ENCODE data around the gene DCP1B.

The DCP1B gene

GRCh38 chr12:2039034-2039433, 34.8 kb upstream of the DCP1B start:
- no peak overlapping the region for H3K4me3 ChIP-seq (replicated peaks; ENCODE audit: low read depth, low read length)
- H3K36me3 ChIP-seq (ENCODE audit: control insufficient read depth, insufficient read depth, low read length), result no peaks in the 10 kb centered on the region
- no peak for DNase-seq (ENCODE audit: extremely low read depth, insufficient read length)
- TF ChIP-seq CTCF (IDR thresholded peaks at IDR 0.05; ENCODE audit: insufficient read depth, low read length, poor library complexity, severe bottlenecking), result no peak
- no peaks in the 10 kb centered on the region; the same call in 1 of the 2 replicates for H3K27me3 ChIP-seq (replicated peaks; ENCODE audit: control insufficient read depth, insufficient read depth, low read length)

- no peaks in the 10 kb centered on the region; the same call in 1 of the 2 replicates for H3K27me3 ChIP-seq (replicated peaks; ENCODE audit: control insufficient read depth, insufficient read depth, low read length)
- DNase-seq (ENCODE audit: extremely low read depth, insufficient read length), result no peak
- TF ChIP-seq CTCF (IDR thresholded peaks at IDR 0.05; ENCODE audit: insufficient read depth, low read length, poor library complexity, severe bottlenecking), result no peak
- H3K4me3 ChIP-seq (replicated peaks; ENCODE audit: low read depth, low read length), result peak overlapping the region; percentile 42
- H3K36me3 ChIP-seq (ENCODE audit: control insufficient read depth, insufficient read depth, low read length), result no peaks in the 10 kb centered on the region
These were observed 31.3 kb upstream of the DCP1B start for GRCh38 chr12:2035431-2036055.

GRCh38 chr12:2034633-2035430, 30.6 kb upstream of the DCP1B start:
- Histone ChIP-seq H3K4me3 (replicated peaks; ENCODE audit: low read depth, low read length) (peak overlapping the region; percentile 42), H3K27me3 (replicated peaks; ENCODE audit: control insufficient read depth, insufficient read depth, low read length) (no peaks in the 10 kb centered on the region; the same call in 1 of the 2 replicates), H3K36me3 (ENCODE audit: control insufficient read depth, insufficient read depth, low read length) (no peaks in the 10 kb centered on the region)
- DNase-seq (ENCODE audit: extremely low read depth, insufficient read length), result peak; percentile 81
- TF ChIP-seq CTCF (IDR thresholded peaks at IDR 0.05; ENCODE audit: insufficient read depth, low read length, poor library complexity, severe bottlenecking), result peak; percentile 75

GRCh38 chr12:2032506-2032905, 28.2 kb upstream of the DCP1B start:
- no peak for TF ChIP-seq CTCF (IDR thresholded peaks at IDR 0.05; ENCODE audit: insufficient read depth, low read length, poor library complexity, severe bottlenecking)
- Histone ChIP-seq H3K4me3 (replicated peaks; ENCODE audit: low read depth, low read length) (no peak overlapping the region), H3K27me3 (replicated peaks; ENCODE audit: control insufficient read depth, insufficient read depth, low read length) (0 out of 2 replicates have a peak, but pooled peaks cover 2% of the 10 kb centered on the region), H3K36me3 (ENCODE audit: control insufficient read depth, insufficient read depth, low read length) (no peaks in the 10 kb centered on the region)
- DNase-seq (ENCODE audit: extremely low read depth, insufficient read length), result no peak

- H3K4me3 ChIP-seq (replicated peaks; ENCODE audit: low read depth, low read length), result no peak overlapping the region
- no peak for TF ChIP-seq CTCF (IDR thresholded peaks at IDR 0.05; ENCODE audit: insufficient read depth, low read length, poor library complexity, severe bottlenecking)
- DNase-seq (ENCODE audit: extremely low read depth, insufficient read length), result no peak
- no peaks in the 10 kb centered on the region for H3K36me3 ChIP-seq (ENCODE audit: control insufficient read depth, insufficient read depth, low read length)
- 0 out of 2 replicates have a peak, but pooled peaks cover 2% of the 10 kb centered on the region for H3K27me3 ChIP-seq (replicated peaks; ENCODE audit: control insufficient read depth, insufficient read depth, low read length)
These were observed 25.6 kb upstream of the DCP1B start for GRCh38 chr12:2029851-2030250.
